Measurements from ENCODE around the gene E2F4. TPM values are rescaled to one million over a fixed set of nuclear protein-coding genes. Genes with fewer than 3 reads are reported as not detected.

Gene E2F4
- total and polyA plus RNA-seq, 11 donors = 25.2 to 71.3 (median 33.7) TPM

DNA sequence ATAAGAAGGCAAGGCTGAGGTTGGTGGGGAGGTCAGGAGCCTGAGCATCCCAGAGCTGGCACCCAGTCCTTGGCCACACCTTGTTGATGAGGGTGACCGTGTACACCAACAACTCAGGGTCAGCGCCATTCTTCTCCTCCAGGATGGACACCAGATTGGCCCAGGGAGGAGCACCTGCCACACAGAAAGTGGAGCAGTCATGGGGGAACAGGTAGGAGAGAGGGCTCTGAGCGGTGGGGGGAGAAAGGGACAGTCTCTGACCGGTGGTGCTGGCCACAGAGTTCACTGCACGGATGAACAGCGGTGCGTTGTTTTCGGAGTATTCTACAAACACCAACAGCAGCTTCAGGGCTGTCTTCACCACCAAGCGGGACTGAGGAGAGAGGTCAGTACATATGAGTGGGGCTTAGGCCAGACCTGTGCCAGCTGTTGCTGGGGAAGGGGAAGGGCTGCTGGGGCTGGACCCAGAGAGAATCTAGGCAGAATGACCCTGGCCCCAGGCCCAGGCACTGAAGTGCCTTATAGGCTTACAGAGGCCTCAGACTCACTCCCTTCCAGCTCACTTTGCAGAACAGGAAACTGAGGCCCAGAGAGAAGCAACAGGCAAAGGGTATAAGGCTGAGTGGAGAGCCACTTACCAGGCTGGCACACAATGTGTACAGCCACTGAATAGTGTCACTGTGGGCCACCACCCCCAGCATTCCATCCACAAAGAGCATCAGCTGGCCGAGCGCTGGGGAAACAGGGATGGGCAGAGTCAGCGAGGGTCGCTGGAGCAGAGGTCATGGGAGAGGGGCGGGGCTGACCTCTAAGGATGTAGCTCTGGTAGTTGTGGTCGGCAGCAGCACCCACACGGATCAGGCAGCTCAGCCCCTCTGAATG lies 45.7 kb downstream of the E2F4 start:
- no peak overlapping the region for H3K27ac ChIP-seq
- no peaks in the 10 kb centered on the region for H3K27me3 ChIP-seq
- intact Hi-C loops (cut with DNase I) = loop anchor here in 1 of 10 donors (10.0 kb wide), 1 partner anchor 787 kb away; the partner anchor contains the start of genes DDX28 and DUS2
- TF ChIP-seq POLR2A (IDR thresholded peaks at IDR 0.05) = no peak
- TF ChIP-seq, protein P1, sequence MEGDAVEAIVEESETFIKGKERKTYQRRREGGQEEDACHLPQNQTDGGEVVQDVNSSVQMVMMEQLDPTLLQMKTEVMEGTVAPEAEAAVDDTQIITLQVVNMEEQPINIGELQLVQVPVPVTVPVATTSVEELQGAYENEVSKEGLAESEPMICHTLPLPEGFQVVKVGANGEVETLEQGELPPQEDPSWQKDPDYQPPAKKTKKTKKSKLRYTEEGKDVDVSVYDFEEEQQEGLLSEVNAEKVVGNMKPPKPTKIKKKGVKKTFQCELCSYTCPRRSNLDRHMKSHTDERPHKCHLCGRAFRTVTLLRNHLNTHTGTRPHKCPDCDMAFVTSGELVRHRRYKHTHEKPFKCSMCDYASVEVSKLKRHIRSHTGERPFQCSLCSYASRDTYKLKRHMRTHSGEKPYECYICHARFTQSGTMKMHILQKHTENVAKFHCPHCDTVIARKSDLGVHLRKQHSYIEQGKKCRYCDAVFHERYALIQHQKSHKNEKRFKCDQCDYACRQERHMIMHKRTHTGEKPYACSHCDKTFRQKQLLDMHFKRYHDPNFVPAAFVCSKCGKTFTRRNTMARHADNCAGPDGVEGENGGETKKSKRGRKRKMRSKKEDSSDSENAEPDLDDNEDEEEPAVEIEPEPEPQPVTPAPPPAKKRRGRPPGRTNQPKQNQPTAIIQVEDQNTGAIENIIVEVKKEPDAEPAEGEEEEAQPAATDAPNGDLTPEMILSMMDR (IDR thresholded peaks at IDR 0.05) = no peak
- WGBS, 4 donors = 76 to 93% (median 84%) methylated on average over 13 to 16 of the region's 16 CpGs
- no peaks in the 10 kb centered on the region for H3K9me3 ChIP-seq
- peaks cover 17 to 31% (median 26%) of the 10 kb centered on the region in 12 donors for H3K4me1 ChIP-seq
- no peak for ATAC-seq
- peaks cover 0 to 77% (median 71%) of the 10 kb centered on the region in 9 donors for H3K36me3 ChIP-seq
- DNase-seq = peak in 3 of 5 donors; percentile 18 to 54 (median 27)
- no peak overlapping the region for H3K4me3 ChIP-seq

DNA sequence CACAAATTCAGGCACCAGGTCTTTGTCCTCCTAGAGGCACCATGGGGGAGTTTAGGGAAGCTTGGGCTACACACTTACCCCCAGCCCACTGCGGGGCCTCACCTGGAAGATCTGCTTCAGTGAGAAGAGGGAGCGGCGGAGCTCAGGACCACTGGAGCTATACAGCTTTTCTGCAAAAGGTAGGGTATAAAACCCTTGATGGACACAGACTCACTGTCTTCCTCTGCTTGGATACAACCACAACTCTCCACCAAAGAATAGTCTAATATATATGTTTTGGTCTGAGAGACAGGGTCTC lies 46.3 kb downstream of the E2F4 start:
- DNase-seq (peak in 1 of 5 donors; percentile 41), ATAC-seq (no peak)
- Histone ChIP-seq H3K27ac (no peak overlapping the region), H3K4me1 (peaks cover 20 to 37% (median 32%) of the 10 kb centered on the region in 12 donors), H3K36me3 (peaks cover 0 to 72% (median 65%) of the 10 kb centered on the region in 9 donors), H3K4me3 (no peak overlapping the region), H3K27me3 (no peaks in the 10 kb centered on the region), H3K9me3 (no peaks in the 10 kb centered on the region)
- intact Hi-C loops (cut with DNase I) = loop anchor here in 1 of 10 donors (10.0 kb wide), 1 partner anchor 787 kb away; the partner anchor contains the start of genes DDX28 and DUS2
- TF ChIP-seq, protein P1 (IDR thresholded peaks at IDR 0.05) = no peak
- no peak for TF ChIP-seq POLR2A (IDR thresholded peaks at IDR 0.05)
- 87 to 97% (median 94%) methylated on average over 3 of the region's 3 CpGs for WGBS, 4 donors

DNA sequence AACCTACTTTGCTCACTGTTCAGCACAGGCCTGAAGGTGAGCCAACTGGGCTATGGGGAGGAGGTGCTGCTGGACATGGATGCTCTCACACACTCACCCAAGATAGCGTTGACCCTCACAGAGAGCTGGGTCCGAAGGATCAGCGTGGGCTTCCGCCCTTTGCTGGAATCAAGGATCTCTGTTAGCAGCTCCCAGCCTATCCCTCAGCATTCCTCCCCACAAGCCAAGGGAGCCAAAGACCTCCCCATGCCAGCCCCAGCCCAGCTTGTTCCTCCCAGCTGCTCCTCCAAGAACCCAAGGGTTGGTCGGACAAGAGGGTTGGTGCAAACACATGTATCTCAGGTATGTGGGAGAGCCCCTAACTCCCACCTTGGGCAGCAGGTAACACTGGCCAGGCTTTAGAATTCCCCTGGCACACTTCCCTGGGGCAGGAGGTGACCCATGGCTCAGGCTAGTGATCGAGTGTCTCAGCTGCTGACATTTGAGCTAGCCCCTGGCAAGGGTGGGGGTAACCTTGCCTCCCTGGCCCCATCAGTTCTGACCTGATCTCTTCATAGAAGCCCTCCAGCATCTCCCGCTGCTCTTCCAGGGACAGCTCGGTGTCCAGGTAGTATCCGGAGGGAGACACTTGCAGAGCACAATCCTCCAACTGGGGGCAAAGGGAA lies 47.0 kb downstream of the E2F4 start:
- Histone ChIP-seq H3K4me1 (peaks cover 25 to 44% (median 39%) of the 10 kb centered on the region in 12 donors), H3K9me3 (no peaks in the 10 kb centered on the region), H3K27me3 (no peaks in the 10 kb centered on the region), H3K27ac (no peak overlapping the region), H3K4me3 (no peak overlapping the region), H3K36me3 (peaks cover 0 to 64% (median 58%) of the 10 kb centered on the region in 9 donors)
- no peak for TF ChIP-seq POLR2A (IDR thresholded peaks at IDR 0.05)
- TF ChIP-seq, protein P1 (IDR thresholded peaks at IDR 0.05) = no peak
- intact Hi-C loops (cut with DNase I) = loop anchor here in 1 of 10 donors (10.0 kb wide), 1 partner anchor 786 kb away; the partner anchor contains the start of genes DDX28 and DUS2
- 88 to 93% (median 92%) methylated on average over 8 to 9 of the region's 9 CpGs for WGBS, 4 donors
- DNase-seq (peak in 1 of 5 donors; percentile 15), ATAC-seq (no peak)

DNA sequence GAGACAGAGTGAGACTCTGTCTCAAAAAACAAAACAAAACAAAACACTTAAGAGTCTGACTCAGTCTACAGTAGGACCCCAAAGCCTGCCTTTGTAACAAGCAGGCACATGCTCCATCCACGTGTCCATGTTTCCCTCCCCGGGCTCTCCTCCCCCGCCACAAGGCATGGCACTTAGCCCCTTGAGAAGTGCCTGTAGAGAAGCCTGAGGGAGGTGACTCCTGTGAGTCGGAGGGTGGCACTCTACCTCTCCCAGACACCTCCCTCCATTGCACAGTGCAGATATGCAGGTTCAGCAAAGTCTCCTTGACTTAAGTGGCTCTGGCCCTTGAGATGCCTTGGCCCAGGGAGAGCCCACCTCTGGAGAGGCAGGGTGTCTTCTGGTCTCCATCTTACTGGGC lies 48.6 kb downstream of the E2F4 start:
- Histone ChIP-seq H3K27ac (peak overlapping the region; percentile 76 to 100 (median 94)), H3K4me1 (peaks cover 35 to 59% (median 54%) of the 10 kb centered on the region in 12 donors), H3K4me3 (no peak overlapping the region), H3K36me3 (peaks cover 0 to 49% (median 42%) of the 10 kb centered on the region in 9 donors), H3K9me3 (no peaks in the 10 kb centered on the region), H3K27me3 (no peaks in the 10 kb centered on the region)
- intact Hi-C loops (cut with DNase I) = no loop called here
- 54 to 82% (median 74%) methylated on average over 4 of the region's 4 CpGs for WGBS, 4 donors
- TF ChIP-seq, protein P1 (IDR thresholded peaks at IDR 0.05) = no peak
- TF ChIP-seq POLR2A (IDR thresholded peaks at IDR 0.05) = no peak
- ATAC-seq (no peak), DNase-seq (peak in 2 of 5 donors; percentile 28 to 33)

All from heart left ventricle (tissue), 16 donors.